HUES6 (cell line): ENCODE results near the gene PSEN2.

Experiments
- H3K27ac ChIP-seq: 2 replicates; pipeline ENCODE4 v1.7.0; 2013; ENCODE audit warnings: low read depth, mild to moderate bottlenecking, low read length, inconsistent platforms
- H3K27me3 ChIP-seq: 2 replicates; pipeline ENCODE4 v1.6.1; 2013; ENCODE audit warnings: low read length; ENCODE audit not compliant: control insufficient read depth, insufficient read depth
- H3K36me3 ChIP-seq: 2 replicates; pipeline ENCODE4 v1.6.1; 2013; ENCODE audit warnings: low read length; ENCODE audit not compliant: control insufficient read depth, insufficient read depth
- H3K4me1 ChIP-seq: 2 replicates; pipeline ENCODE4 v1.6.1; 2013; ENCODE audit warnings: low read length; ENCODE audit not compliant: control insufficient read depth, insufficient read depth
- H3K4me3 ChIP-seq: 2 replicates; pipeline ENCODE4 v1.5.1; 2013; ENCODE audit warnings: low read depth, low read length
- H3K9ac ChIP-seq: one replicate; pipeline ENCODE4 v1.6.1; 2013; ENCODE audit warnings: mild to moderate bottlenecking, low read length
- H3K9me3 ChIP-seq: 2 replicates; pipeline ENCODE4 v1.6.1; 2013; ENCODE audit warnings: low read depth, low read length; ENCODE audit not compliant: control insufficient read depth, insufficient read depth

Gene PSEN2

DNA sequence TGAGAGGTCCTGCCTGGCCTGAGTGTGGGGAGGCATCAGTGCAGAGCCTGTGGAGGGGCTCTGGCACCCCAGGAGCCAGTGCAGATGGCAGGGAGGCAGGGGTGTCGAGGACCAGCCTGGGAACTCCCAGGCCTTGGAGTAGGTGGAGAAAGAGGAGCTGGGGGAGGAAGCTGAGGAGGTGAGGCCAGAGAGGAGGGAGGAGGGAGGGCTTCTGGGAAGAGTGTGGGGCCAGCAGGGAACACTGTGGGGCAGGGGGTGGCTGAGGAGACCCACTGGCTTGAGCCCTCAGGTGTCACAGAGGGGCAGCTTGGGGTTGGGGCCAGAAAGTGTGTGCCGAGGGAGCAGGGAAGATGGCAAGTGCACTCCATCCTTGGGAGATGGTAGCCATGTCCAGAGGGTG, 73.5 kb downstream of the PSEN2 start:
- Histone ChIP-seq H3K4me3 (no peak overlapping the region), H3K9me3 (peaks cover 5% of the 10 kb centered on the region; the same call in 1 of the 2 replicates), H3K27me3 (peaks cover 9% of the 10 kb centered on the region), H3K27ac (no peak overlapping the region), H3K4me1 (peaks cover 31% of the 10 kb centered on the region), H3K36me3 (no peaks in the 10 kb centered on the region), H3K9ac (no peak overlapping the region)

DNA sequence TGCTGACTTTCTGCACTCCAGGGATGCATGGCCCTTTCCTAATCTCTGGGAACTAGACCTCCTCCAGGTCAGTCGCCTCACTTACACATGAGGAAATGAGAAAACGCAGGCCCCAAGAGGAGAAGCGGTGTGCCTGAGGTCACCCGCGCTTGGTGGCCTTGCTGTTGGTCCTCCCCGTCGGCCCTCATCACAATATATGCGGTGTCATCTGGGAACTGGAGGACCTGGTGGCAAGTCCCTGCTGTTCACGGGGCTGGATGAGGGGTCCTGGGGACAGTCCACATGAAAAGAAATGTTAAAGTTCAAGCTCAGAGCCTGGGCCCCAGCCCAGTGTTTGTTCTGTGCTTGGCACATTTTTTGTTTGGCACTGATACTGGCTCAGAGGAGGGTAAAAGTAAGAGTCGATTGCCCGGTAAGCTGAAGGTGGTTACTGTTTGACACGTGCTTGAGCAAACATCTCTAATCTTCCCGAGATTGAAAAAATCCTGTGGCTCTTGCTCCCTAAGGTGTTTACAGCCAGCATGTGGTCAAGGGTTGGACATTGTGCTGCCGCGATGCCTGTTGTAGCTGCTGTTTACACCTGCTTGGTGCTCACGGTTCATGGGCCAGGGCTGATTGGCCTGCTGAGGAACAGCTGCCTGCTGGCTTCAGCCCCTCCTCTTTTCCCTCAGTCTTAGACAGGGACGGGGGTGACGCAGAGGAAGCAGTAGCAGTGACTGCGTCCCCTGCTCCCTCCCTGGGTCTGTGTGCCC, 74.9 kb downstream of the PSEN2 start:
- Histone ChIP-seq H3K9me3 (peaks cover 5% of the 10 kb centered on the region; the same call in 1 of the 2 replicates), H3K27ac (no peak overlapping the region), H3K4me3 (no peak overlapping the region), H3K4me1 (peaks cover 30% of the 10 kb centered on the region), H3K36me3 (no peaks in the 10 kb centered on the region), H3K9ac (no peak overlapping the region), H3K27me3 (peaks cover 9% of the 10 kb centered on the region)
